NCI-H1436 treated with DMSO at 0.1 percent for 48 hours (cell line): ENCODE measurements around the gene FBXO24.

Source experiments
- DNase-seq: peaks from one replicate; lab custom pipeline; 2025; lab: John Stamatoyannopoulos, UW

FBXO24 gene

DNA sequence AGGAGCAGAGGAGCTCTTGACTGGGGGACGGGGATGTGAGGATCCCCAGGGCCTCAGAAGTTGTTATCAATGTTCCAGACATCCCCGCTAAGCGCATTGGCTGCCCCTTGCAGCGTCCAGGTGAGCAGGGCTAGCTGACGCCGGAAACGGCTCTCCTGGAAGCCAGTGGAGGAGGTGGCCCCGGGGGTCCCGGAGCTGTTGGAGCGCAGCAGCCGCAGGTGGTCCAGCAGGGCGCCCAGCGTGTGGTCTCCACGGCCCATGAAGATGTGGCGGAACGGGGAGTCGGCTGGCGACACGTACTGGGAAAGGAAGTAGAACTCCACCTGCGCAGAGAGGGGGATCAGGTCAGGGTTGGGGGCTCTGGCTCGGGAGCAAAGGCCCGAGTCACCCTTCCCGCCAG is 34.7 kb downstream of the FBXO24 start:
- DNase-seq, result no peak

- DNase-seq, result no peak
Measured at GRCh38 chr7:100621554-100621953, 35.4 kb downstream of the FBXO24 start.

DNA sequence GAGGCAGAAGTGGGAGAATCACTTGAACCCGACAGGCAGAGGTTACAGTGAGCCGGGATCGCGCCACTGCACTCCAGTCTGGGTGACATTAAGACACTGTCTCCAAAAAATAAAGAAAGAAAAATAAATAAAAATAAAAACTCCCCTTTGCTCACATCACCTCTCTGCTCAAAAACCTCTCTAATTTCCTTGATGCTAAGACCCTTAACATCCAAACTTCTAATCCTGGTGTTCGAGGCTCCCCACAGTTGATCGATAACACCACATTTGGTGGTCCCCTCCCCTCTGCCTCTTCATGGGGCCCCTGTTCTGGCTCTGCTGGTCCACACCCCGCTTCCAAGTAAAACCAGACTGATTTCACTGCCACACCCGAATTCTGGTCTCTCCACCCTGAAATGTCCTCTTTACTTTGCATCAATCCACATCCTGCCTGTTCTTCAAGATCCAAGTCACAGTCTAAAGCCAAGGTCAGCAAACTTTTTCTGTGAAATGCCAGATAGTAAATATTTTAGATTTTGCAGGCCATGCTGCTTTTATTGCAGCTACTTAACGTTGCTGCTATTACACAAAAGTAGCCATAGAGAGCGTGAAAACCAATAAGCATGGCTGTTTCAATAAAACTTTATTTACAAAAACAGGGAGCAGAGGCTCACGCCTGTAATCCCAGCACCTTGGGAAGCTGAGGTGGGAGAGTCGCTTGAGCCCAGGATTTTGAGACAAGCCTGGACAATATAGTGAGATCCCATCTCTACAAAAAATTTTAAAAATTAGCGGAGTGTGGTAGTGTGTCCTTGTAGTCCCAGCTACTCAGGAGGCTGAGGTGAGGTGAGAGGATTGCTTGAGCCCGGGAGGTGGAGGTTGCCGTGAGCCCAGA is 38.1 kb downstream of the FBXO24 start:
- no peak for DNase-seq

- no peak for DNase-seq
Measured at GRCh38 chr7:100626055-100626454, 39.9 kb downstream of the FBXO24 start.

DNA sequence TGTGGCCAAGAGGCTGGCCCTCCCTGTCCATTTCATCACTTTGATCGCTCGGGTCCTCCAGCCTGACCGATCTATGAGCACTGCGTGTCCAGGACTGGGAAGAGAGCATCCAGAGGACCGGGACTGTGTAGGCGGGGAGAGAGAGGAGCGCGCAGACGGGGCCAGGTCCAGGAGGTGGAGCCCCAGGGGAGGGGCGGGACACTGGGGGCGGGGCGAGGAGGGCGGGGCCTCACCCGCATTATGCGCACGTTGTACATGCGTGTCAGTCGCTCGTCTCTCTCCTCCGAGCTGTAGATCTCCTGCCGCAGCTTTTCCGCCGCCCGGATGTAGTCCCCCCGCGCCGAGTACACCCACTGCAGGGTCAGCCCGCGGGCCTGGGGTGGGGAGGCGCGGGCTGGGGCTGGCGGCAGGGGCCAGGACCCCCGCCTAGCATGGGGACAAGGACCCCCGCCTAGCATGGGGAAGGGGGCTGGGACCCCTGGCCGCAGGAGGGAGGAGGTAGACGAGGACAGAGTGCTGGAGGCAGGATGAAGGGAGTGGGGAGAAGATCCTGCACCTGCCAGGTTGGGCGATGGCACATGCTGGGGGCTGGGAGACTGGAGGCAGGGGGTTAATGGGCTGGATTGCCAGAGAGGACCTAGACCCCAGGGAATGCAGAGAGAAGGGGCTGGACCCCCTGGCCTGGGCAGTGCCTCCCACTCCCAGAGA is 40.6 kb downstream of the FBXO24 start:
- DNase-seq, result no peak

DNA sequence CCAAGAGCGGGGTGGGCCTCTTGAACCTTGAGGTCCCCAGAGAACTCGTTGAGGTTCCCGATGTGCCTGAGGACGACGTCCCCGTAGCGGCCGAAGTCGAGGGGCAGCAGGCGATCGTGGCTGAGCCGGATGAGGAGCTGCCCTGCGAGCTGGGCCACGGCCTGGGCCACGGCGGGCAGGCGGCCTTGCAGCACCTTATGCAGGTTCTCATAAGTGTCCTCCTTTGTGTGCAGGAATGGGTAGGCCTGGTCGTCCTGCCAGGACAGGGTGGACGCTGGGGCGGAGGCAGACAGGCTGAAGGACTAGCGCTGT is 41.1 kb downstream of the FBXO24 start:
- no peak for DNase-seq

DNA sequence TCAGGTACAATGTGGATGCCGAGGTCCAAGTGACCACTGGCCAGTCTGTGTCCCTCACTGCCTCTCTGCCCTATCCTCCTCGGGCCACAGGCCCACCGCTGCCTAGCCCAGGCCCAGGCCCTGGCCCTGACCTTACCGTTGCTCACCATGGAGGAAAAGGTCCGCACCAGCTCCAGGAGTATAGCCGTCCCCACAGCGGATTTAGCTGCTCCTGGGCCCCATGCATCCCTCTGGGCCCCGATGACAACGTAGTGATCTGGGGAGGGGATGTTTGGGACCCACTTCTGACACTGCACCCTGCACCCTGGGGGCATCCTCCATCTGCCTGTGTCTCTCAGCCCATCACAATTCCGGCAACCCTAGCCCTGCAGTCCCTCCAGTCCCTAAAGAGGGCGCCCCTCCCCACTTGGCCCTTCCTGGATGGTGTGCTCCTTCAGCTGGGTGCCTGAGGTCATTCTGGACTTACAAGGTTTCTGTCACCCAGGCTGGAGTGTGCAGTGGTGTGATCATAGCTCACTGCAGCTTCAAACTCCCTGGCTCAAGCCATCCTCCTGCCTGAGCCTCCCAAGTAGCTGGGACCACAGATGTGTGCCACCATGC is 43.1 kb downstream of the FBXO24 start:
- no peak for DNase-seq

GRCh38 chr7:100630066-100630465 is 43.9 kb downstream of the FBXO24 start:
- DNase-seq, result no peak

GRCh38 chr7:100632951-100633717 is 47.0 kb downstream of the FBXO24 start:
- DNase-seq, result no peak

DNA sequence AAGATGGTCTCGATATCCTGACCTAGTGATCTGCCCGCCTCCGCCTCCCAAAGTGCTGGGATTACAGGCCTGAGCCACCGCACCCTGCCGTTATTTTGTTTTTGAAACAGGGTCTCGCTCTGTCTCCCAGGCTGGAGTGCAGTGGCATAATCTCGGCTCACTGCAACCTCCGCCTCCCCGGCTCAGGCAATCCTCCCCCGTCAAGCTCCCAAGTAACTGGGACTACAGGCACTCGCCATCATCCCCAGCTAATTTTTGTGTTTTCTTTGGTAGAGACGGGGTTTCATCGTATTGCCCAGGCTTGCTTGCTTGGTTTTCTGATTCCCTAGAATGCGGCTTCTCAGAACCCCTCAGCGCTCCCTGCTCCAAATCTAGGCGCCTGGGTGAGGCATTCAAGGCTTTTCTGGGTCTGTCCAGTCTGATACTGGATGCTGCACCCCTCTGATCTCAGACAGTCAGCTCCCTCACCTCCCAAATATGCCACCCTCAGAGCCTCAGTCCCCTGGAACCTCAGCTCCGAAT is 53.9 kb downstream of the FBXO24 start:
- no peak for DNase-seq

DNA sequence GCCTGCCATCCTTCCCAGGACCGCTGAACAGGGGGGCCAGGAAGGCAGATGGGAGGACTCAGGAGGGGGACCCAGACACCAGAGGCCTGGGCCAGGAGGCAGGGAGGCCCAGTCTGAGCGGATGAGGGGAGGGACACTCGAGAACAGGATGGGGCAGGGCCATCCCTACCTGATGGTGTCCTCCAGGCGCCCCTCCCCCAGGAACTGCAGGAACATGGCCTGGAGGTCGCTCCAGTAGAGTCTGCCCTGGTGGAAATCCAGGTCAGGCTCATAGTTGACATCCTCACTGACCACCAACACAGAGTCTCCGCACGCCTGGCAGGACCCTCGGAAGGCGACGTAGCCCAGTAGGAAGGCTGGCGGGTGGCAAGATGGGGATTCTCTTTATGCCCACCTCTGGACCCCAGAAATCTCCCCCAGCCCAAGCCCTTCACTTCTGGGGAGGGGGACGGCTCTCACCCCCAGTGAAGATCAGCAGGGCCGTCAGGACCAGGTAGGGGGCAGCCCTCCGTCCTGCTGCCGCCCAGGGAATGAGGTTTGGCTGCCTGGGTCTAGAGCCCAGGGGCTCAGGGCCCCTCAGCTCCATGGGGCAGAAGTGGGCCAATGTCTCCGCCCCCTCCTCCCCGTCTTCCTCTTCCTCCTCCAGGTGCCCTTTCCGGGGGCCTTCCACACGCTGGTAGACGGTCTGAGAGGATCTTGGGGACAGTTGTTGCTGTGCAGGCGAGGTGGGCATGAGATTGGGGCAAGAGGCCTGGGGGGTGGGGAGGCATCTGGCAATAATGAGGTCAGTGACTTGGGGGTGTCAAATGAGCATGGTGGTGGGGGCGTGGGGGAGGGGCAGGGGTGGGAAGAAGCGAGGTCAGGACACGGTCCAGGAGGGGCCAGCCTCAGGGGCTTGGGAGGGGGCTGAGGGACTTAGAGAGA is 54.7 kb downstream of the FBXO24 start:
- no peak for DNase-seq

- DNase-seq, result no peak
Measured at GRCh38 chr7:100641463-100641859, 55.3 kb downstream of the FBXO24 start, which contains the start of gene TFR2. Gene TFR2 (minus strand): TSS chr7:100641552. CDS start chr7:100641509, 43 bp downstream.

- no peak for DNase-seq
Measured at GRCh38 chr7:100641860-100642533, 55.9 kb downstream of the FBXO24 start.

DNA sequence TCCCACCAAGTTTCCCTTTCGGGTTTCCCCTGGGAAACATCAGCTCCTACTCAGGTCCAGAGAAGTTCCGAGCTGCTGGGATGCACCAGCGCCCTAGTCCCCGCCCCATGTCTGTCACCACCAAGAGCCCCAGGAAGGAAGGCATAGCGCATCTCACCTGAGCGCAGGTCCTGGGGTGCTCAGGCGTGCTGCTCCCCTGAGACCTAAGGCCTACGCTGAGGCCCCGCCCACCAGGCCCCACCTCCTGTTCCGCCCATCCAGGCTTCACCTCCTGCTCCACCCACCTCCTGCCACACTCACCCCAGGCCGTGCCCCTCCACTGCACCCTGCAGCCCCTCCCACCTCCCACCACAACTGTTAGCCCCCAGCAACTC is 56.4 kb downstream of the FBXO24 start:
- DNase-seq, result no peak

DNA sequence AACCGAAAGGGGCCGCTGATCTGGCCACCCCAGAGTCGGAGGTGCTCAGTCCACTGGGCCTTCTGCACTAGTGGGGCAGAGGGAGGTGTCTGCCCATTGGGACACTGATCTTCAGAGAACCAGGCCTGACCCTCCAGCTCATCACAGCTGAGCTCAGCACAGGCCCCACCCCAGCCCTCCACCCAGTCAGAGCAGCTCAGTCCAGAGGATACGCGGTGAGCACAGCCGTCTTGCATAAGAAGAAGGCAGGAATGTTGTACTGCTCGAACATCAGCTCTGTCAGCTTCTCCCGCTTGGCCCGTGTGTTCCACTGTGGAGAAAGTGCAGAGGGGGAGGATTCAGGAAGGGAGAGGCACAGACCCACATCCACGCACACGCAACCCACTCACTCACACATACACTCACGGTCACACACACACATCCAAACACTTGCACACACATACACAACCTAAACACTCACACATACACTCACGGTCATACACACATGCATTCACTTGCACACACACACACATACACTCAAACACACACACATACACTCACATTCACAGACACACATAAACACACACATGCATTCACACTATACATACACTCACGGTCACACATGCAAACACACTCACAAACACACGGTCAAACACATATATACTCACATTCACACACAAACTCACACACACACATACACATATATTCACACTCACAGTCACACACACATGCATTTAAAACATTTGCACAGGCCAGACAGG is 63.9 kb downstream of the FBXO24 start:
- DNase-seq, result no peak
